Measurements from ENCODE around the gene KCNC3.

Gene KCNC3

GRCh38 chr19:50329146-50329925, at the start of gene KCNC3:
KCNC3 (minus strand) TSS chr19:50329377; CDS start chr19:50329082, 295 bp downstream.
- DNase-seq, result peak; percentile 85 to 94

GRCh38 chr19:50378863-50379236, 49.7 kb upstream of the KCNC3 start:
- no peak for DNase-seq

GRCh38 chr19:50378169-50378862, 49.1 kb upstream of the KCNC3 start:
- DNase-seq, result no peak

- no peak for DNase-seq
These were observed 48.3 kb upstream of the KCNC3 start for GRCh38 chr19:50377517-50377916.

- peak in 1 of 2 experiments; percentile 47 for DNase-seq
These were observed 47.9 kb upstream of the KCNC3 start for GRCh38 chr19:50377051-50377461.

GRCh38 chr19:50376166-50377050, 47.2 kb upstream of the KCNC3 start, which contains the start of gene NR1H2:
NR1H2 (plus strand) TSS chr19:50376457; CDS start chr19:50377606, 1,149 bp downstream.
- peak; percentile 94 to 97 for DNase-seq

- no peak for DNase-seq
These were observed 42.8 kb upstream of the KCNC3 start for GRCh38 chr19:50371914-50372475.

- peak; percentile 68 to 77 for DNase-seq
These were observed 39.7 kb upstream of the KCNC3 start for GRCh38 chr19:50368649-50369570.

GRCh38 chr19:50365434-50366306, 36.5 kb upstream of the KCNC3 start, which contains the start of gene NAPSA:
NAPSA (minus strand) TSS chr19:50365639; CDS start chr19:50365621, 18 bp downstream.
- DNase-seq, result no peak

GRCh38 chr19:50362656-50363424, 33.7 kb upstream of the KCNC3 start:
- DNase-seq, result no peak

GRCh38 chr19:50362030-50362412, 32.8 kb upstream of the KCNC3 start:
- no peak for DNase-seq

GRCh38 chr19:50361290-50362029, 32.3 kb upstream of the KCNC3 start:
- DNase-seq, result no peak

- no peak for DNase-seq
These were observed 30.2 kb upstream of the KCNC3 start for GRCh38 chr19:50359328-50359818.

GRCh38 chr19:50358483-50359327, 29.5 kb upstream of the KCNC3 start:
- peak; percentile 25 to 58 for DNase-seq

- DNase-seq, result peak; percentile 56 to 62
These were observed 28.3 kb upstream of the KCNC3 start for GRCh38 chr19:50357178-50358100.

- DNase-seq, result no peak
These were observed 27.6 kb upstream of the KCNC3 start for GRCh38 chr19:50356691-50357177.

All from NCI-H2081 (cell line).